SK-N-MC (cell line): ENCODE results near the gene HDAC8.

Experiments used
- DNase-seq: peaks from one replicate; pipeline ENCODE4 v3.0.0-alpha.2; 2011; ENCODE audit warnings: low read depth, low spot score
- H3K27ac ChIP-seq: fragments of 200-600 bp; sonication (generic); 2 replicates; pipeline ENCODE4 v1.5.1; 2016; ENCODE audit warnings: mixed run types
- H3K36me3 ChIP-seq: fragments of 200-600 bp; sonication (generic); 2 replicates; pipeline ENCODE4 v1.6.1; 2017; ENCODE audit warnings: antibody characterized with exemption, low read length, mixed read lengths; ENCODE audit not compliant: insufficient read depth
- H3K4me3 ChIP-seq: fragments of 200-600 bp; sonication (generic); 2 replicates; pipeline ENCODE4 v1.5.1; 2016
- H3K9ac ChIP-seq: fragments of 200-600 bp; sonication (generic); 2 replicates; pipeline ENCODE4 v1.8.0; 2017; ENCODE audit warnings: mixed run types, mixed read lengths; ENCODE audit not compliant: insufficient read length
- H3K9me3 ChIP-seq: fragments of 200-600 bp; sonication (generic); 2 replicates; pipeline ENCODE4 v1.6.1; 2017; ENCODE audit warnings: low read depth, mild to moderate bottlenecking, antibody characterized with exemption, low read length, moderate library complexity, mixed read lengths
- EZH2 ChIP-seq: fragments of 200-600 bp; sonication (generic); IDR thresholded peaks from one replicate; pipeline ENCODE4 v1.6.1; 2017; ENCODE audit warnings: antibody characterized with exemption
- FOXP2 ChIP-seq: optimal IDR thresholded peaks from 2 replicates; pipeline ENCODE3; 2011; ENCODE audit warnings: mild to moderate bottlenecking, moderate library complexity; ENCODE audit not compliant: insufficient read depth; ENCODE audit errors: extremely low read length, control extremely low read depth
- POLR2AphosphoS5 ChIP-seq: IDR thresholded peaks from 2 replicates; pipeline ENCODE4 v1.6.1; 2012; ENCODE audit warnings: mild to moderate bottlenecking, low read depth, low read length, borderline replicate concordance

The HDAC8 gene

GRCh38 chrX:72487661-72488060 is 85.0 kb downstream of the HDAC8 start:
- H3K9me3 ChIP-seq = no peaks in the 10 kb centered on the region
- TF ChIP-seq POLR2AphosphoS5 (no peak), EZH2 (no peak), FOXP2 (no peak)
- no peak overlapping the region for H3K9ac ChIP-seq
- no peak overlapping the region for H3K27ac ChIP-seq
- H3K36me3 ChIP-seq = no peaks in the 10 kb centered on the region
- no peak for DNase-seq
- H3K4me3 ChIP-seq = no peak overlapping the region

GRCh38 chrX:72479324-72480274 is 93.0 kb downstream of the HDAC8 start:
- Histone ChIP-seq H3K9ac (no peak overlapping the region), H3K27ac (no peak overlapping the region), H3K4me3 (no peak overlapping the region), H3K9me3 (no peaks in the 10 kb centered on the region), H3K36me3 (no peaks in the 10 kb centered on the region)
- TF ChIP-seq POLR2AphosphoS5 (no peak), FOXP2 (no peak), EZH2 (no peak)
- DNase-seq = no peak

- Histone ChIP-seq H3K27ac (no peak overlapping the region), H3K9ac (no peak overlapping the region), H3K4me3 (no peak overlapping the region), H3K36me3 (no peaks in the 10 kb centered on the region), H3K9me3 (no peaks in the 10 kb centered on the region)
- TF ChIP-seq FOXP2 (no peak), EZH2 (no peak), POLR2AphosphoS5 (no peak)
- DNase-seq = no peak
Observed at GRCh38 chrX:72478853-72479252, 93.8 kb downstream of the HDAC8 start.

GRCh38 chrX:72478351-72478750 is 94.3 kb downstream of the HDAC8 start:
- H3K27ac ChIP-seq = peak overlapping the region; percentile 51
- H3K36me3 ChIP-seq = no peaks in the 10 kb centered on the region

GRCh38 chrX:72477781-72478181 is 94.9 kb downstream of the HDAC8 start:
- Histone ChIP-seq H3K4me3 (0 out of 2 replicates have a peak overlapping the region, but pooled peaks have one; percentile 49), H3K27ac (peak overlapping the region; percentile 51), H3K36me3 (no peaks in the 10 kb centered on the region), H3K9ac (no peak overlapping the region), H3K9me3 (no peaks in the 10 kb centered on the region)
- DNase-seq = no peak
- TF ChIP-seq EZH2 (no peak), POLR2AphosphoS5 (no peak), FOXP2 (no peak)

More at GRCh38 chrX:72478351-72478750, 94.3 kb downstream of the HDAC8 start:
- TF ChIP-seq POLR2AphosphoS5 = no peak
- TF ChIP-seq FOXP2 = no peak
- TF ChIP-seq EZH2 = no peak
- DNase-seq = no peak
- Histone ChIP-seq H3K9ac (no peak overlapping the region), H3K4me3 (0 out of 2 replicates have a peak overlapping the region, but pooled peaks have one; percentile 49), H3K9me3 (no peaks in the 10 kb centered on the region)

- Histone ChIP-seq H3K27ac (peak overlapping the region; percentile 46; the same call in 1 of the 2 replicates), H3K9me3 (no peaks in the 10 kb centered on the region), H3K4me3 (no peak overlapping the region), H3K9ac (no peak overlapping the region), H3K36me3 (no peaks in the 10 kb centered on the region)
- DNase-seq = no peak
- no peak for TF ChIP-seq POLR2AphosphoS5
- no peak for TF ChIP-seq FOXP2
- TF ChIP-seq EZH2 = no peak
Observed at GRCh38 chrX:72477376-72477775, 95.3 kb downstream of the HDAC8 start.

- TF ChIP-seq POLR2AphosphoS5 (no peak), FOXP2 (no peak), EZH2 (no peak)
- Histone ChIP-seq H3K9me3 (no peaks in the 10 kb centered on the region), H3K9ac (no peak overlapping the region), H3K4me3 (no peak overlapping the region), H3K27ac (no peak overlapping the region), H3K36me3 (no peaks in the 10 kb centered on the region)
- no peak for DNase-seq
Observed at GRCh38 chrX:72475952-72476668, 96.5 kb downstream of the HDAC8 start.

GRCh38 chrX:72475338-72475737 is 97.3 kb downstream of the HDAC8 start:
- TF ChIP-seq FOXP2 (no peak), EZH2 (no peak), POLR2AphosphoS5 (no peak)
- Histone ChIP-seq H3K4me3 (no peak overlapping the region), H3K27ac (no peak overlapping the region), H3K36me3 (no peaks in the 10 kb centered on the region), H3K9ac (no peak overlapping the region), H3K9me3 (no peaks in the 10 kb centered on the region)
- no peak for DNase-seq
